HG03460 (cell line): ENCODE results near the gene TAAR5.
"Not testable (repeated sequence)": the region's sequence is repeated elsewhere in the genome, so short reads cannot be mapped to it uniquely, and the experiment has no call there.

Experiments
- ATAC-seq: cut with Tn5 transposase; IDR thresholded peaks from one replicate; pipeline ENCODE4 v1.9.1; 2021; ENCODE audit not compliant: unreplicated experiment

The TAAR5 gene

DNA sequence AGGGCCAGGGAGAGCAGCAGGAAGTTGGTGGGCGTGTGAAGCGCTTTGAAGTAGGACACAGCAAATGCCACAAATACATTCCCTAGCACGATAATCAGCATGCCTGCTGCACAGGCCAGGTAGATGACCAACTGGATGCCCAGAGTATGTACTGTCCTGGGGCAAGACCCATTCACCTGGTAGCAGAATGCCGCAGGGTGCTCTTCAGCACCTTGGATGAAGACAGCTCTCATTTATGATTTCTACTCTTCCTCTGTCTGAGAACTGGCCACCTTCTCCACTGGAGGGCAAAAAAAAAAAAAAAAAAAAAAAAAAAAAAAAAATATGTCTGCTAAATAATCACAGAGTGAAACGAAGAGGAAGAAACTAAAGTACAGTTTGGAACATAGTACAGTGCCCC lies at the start of gene TAAR5:
Gene TAAR5 (minus strand): TSS at position 288 of the 400 bp plus-strand sequence. CDS start 55 bp downstream, at position 233.
- ATAC-seq, result no peak

GRCh38 chr6:132637135-132637534 lies 47.6 kb upstream of the TAAR5 start:
- ATAC-seq, result not testable (repeated sequence)

DNA sequence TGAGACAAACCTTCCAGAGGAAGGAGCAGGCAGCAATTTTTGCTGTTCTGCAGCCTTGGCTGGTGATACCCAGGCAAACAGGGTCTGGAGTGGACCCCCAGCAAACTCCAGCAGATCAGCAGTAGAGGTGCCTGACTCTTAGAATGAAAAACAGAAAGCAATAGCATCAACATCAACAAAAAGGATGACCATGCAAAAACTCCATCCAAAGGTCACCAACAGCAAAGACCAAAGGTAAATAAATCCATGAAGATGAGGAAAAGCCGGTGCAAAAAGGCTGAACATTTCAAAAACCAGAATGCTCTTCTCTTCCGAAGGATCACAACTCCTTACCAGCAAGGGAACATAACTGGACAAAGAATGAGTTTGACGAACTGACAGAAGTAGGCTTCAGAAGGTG lies 46.4 kb upstream of the TAAR5 start:
- ATAC-seq, result not testable (repeated sequence)

- not testable (repeated sequence) for ATAC-seq
Observed at GRCh38 chr6:132635288-132635687, 45.7 kb upstream of the TAAR5 start.

DNA sequence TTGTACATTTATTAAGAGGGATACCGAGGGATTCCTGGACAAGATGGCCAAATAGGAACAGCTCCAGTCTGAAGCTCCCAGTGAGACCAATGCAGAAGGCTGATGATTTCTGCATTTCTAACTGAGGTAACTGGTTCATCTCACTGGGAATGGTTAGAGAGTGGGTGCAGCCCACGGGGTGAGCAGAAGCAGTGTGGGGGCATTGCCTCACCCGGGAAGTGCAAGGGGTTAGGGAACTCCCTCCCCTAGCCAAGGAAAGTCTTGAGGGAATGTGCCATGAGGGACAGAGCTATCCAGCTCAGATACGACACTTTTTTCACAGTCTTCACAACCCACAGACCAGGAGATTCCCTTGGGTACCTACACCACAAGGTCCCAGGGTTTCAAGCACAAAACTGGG lies 45.3 kb upstream of the TAAR5 start:
- no peak for ATAC-seq

DNA sequence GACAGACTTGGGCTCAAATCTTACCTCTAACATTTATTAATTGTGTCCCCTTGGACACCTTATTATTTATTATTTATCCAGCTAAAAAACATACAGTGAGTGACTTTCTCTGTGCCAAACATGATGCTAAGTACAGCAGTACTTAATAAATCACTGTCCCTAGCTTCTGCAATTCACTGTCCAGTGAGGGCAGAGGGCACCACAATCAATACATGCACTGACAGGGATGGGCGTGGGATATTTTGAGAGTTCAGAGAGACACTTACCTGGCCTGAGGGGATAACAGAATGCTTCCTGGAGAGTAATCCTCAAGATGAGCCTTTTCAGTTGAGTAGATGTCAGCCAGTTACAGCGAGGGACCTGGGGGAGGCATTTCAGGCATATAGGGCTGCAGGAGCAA lies 43.8 kb upstream of the TAAR5 start:
- no peak for ATAC-seq

DNA sequence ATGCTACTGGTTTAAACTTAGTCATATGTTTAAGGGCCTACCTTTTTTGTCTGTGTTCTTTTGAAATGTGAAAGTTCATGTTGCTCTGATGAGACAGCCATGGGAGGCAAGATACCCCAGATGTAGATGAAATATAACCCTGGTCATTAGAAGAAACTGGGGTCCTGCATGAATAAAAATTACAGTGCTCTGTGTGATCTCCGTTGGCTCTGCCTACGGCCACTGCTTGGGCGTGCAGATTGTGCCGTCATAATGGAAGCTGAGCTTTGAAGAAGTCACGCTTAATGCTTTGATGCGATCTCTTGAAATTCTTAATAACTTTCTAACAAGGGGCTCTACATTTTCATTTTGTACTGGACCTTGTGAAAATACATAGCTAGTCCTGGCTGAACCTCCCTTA lies 34.6 kb upstream of the TAAR5 start, which contains the start of gene TAAR2:
Gene TAAR2 (minus strand): TSS at position 101 of the 400 bp plus-strand sequence. CDS start 0 bp downstream, at position 101.
- ATAC-seq, result no peak

- no peak for ATAC-seq
Observed at GRCh38 chr6:132623106-132623845, 33.7 kb upstream of the TAAR5 start.

- no peak for ATAC-seq
Observed at GRCh38 chr6:132616677-132617076, 27.1 kb upstream of the TAAR5 start.

DNA sequence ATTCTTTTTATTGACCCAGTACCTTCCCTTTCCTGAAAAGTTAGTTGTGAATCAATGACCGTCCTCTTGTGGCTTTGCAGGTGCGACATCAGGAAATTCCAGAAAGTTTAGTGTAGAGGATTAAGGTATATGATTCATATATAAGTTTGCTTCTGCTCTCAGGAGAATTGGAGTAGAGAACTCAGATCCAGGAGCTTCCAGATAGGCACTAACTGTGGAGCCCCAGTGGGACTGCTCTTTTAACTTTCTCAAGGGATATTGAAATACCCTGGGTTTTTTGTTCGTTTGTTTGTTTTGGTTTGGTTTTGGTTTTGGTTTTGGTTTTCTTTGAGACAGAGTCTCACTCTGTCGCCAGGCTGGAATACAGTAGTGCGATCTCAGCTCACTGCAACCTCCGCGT lies 25.0 kb upstream of the TAAR5 start:
- ATAC-seq, result no peak

DNA sequence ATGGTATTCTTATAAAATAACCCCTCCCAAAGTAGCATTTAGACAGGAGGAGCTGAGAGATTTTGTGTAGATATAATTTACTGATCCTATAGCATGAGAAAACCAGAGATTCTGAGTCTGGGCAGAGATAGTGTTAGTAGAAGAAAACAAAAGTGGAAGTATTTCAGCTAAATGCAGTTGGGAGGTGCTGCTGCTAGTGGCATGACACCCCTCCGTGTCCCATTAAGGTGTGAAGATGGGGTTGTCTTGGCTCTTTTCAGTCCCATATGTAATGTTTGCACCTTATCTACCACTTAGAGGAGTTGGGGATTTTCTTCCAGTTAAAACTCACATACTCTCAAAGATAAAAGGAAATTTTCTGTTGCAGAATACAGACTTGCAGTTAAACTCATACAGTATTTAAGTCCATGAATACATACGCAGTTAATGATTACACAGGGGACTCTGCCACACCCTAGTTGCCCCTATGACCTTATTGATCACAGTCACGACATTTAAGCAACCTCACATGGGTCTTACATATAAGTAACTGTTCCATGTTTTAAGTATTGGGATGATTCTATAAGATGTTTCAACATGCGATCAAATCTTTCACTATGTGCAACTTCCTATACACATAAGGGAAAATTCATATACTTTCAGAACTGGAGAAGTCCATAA lies 23.0 kb upstream of the TAAR5 start:
- no peak for ATAC-seq

DNA sequence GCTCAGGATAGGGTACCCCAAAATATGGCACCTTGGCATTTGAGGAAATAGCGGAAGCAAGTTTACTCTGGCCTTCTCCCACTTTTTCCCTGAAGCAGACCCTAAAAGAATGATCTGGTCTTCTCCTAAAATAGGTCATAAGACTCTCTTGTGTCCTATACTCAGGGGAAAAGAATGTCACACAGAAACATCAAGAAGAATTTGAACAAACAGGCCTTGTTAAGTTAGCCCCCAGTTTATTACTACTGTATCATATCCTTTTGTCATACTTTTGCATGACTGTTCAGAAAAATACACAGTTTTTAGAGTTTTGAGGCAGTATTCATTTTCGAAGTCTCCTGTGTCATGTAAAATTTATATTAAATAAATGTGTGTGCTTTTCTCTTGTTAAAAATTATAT lies 22.1 kb upstream of the TAAR5 start:
- ATAC-seq, result no peak

- ATAC-seq, result peak; percentile 69
Observed at GRCh38 chr6:132607544-132608233, 18.1 kb upstream of the TAAR5 start.

DNA sequence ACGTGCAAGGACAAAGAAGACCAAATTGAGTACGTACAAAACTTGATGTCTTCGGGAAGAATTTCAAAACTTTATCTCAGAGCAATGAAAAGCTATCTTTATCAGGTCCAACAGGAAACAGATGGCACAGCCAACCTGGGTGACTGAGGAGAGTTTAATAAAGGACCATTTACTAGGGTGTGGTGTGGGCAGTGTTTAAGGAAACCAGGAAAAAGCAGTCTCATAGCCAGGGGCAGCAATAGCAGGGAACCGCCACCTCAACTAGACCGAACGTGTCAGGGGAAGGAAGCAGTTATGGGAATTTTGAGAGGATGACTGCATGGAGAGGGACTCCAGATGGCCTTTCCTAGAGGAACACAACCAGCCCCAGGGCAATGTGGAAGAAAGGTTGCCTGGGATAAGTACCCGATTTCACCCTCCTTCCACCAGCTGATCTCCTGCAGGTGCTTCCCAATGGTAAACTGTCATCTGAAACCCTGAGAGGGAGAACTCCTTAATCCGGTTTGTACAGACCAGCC lies 15.2 kb upstream of the TAAR5 start:
- no peak for ATAC-seq

- not testable (repeated sequence) for ATAC-seq
Observed at GRCh38 chr6:132600900-132601299, 11.4 kb upstream of the TAAR5 start.

DNA sequence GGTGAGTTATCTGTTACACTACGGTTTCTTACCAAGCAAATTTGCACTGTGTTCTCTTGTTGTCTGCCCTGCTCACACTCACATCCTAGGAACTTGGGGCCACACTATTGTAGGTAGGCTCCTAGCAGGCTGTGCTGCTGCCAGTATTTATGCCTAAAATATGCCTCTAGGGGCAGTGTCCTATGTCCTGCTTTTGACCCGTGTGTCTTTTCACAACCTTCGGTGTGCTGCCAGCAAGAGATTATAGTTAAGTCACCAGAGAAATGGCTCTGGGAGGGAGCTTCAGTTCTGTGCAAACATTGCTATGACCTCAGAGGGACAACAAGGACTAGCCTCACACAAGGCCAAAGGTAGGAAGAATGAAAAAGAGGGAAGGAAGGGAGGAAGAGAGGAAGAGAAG lies 8.9 kb upstream of the TAAR5 start:
- ATAC-seq, result no peak

- ATAC-seq, result no peak
Observed at GRCh38 chr6:132596201-132596600, 6.7 kb upstream of the TAAR5 start.

DNA sequence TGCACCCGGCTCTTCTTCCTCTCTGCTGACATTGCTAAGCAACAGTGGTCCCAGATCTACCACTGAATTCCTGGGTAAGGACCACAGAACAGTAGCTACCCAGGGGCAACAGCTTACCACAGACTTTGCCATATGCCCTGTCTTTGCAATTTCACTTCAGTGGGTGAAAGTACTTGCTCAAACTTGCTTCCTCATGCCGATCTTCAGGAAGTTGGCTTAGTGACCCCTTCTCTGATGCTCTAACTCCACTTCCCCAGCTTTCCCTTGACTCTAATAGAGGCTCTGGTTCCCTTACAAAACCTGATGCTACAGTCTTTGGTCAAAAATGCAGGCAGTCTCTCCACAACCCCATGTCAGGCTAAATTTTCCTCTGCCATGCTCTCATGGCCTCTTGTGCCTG lies 3.3 kb upstream of the TAAR5 start:
- no peak for ATAC-seq

DNA sequence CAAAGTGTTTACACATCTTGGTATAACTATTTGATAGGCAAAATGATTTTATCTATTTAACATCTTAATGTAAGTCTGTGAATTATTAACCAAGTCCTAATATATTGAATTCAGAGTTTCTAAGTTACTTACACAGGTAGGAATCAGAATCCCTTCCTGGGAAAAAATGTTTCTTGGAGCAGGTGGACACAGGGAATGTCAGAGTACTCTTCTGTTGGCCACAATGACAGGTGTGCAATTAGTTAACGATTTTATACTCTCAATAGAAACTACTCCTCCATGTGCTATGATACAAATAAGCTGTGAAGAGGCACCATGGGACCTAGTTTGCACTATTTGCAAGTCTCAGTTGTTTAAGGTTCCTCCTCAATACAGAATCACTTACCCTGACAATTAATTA lies 821 bp upstream of the TAAR5 start:
- no peak for ATAC-seq

- ATAC-seq, result no peak
Observed at GRCh38 chr6:132587424-132587823, 2.1 kb downstream of the TAAR5 start.

DNA sequence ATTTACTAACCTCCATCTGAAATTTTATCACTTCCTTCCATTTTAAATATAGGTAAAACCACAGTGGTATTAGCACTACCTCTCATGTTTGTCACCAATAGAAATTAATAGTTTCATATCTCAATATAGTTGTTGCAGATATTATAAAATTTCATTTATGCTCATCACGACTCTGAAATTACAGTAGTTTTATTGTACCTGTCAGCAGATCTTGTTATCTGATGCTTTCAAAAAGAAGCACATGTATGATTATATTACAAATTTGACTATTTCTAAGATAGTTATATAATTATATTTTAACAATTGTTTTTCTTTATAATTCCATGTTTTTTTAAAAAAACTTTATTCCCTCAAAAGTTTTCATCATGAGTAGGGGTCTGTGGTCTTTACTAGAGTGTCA lies 4.8 kb downstream of the TAAR5 start:
- ATAC-seq, result no peak

DNA sequence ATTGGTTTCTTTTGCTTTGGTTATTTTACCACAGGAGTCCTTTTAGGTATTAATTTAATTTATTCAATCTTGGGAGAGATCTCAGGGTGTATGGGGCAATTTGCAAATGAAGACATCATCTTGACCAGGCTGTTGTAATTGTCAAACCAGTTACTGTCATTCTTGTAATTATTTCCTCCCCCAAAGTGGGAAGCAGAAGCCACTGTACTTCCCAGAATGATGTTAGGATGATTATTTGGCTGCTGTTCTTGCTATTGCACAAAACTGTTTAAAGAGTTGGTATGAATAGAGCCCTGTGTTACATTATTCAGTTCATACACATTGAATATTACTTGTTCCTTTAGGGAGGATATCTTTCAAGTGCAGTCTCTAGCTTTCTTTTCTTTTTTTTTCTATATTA lies 17.8 kb downstream of the TAAR5 start:
- ATAC-seq, result no peak
